K562 (cell line): Measurements from ENCODE around the gene TULP4. TPM values are rescaled to one million over a fixed set of nuclear protein-coding genes. Genes with fewer than 3 reads are reported as not detected.

Source experiments
- ATAC-seq: fragments of 200-7000 bp; cut with Tn5 transposase; 3 replicates; pipeline ENCODE4 v1.9.1; 2020; ENCODE audit warnings: moderate library complexity
- BruUV-seq: library from RNA; stranded (reverse); fragments of 400-500 nt; replicated peaks from 2 replicates; lab custom pipeline; 2021; lab: Mats Ljungman, UMichigan
- CTCF ChIA-PET: fragments of 300-600 bp; formaldehyde crosslinking; extraction: SDS; loops from one replicate; lab custom pipeline; 2021; ENCODE audit warnings: low intra/inter-chr PET ratio; lab: Yijun Ruan, JAX
- POLR2A ChIA-PET: fragments of 300-600, 350-650 bp; sonication (Branson Sonifier 250); formaldehyde crosslinking; extraction: SDS; loops from one replicate; lab custom pipeline; 2021; ENCODE audit warnings: antibody characterized with exemption, inconsistent platforms; lab: Yijun Ruan, JAX
- DNase-seq, 4 experiments: peaks; one replicate each; pipeline versions ENCODE4 v3.0.0 to v3.0.0-alpha.2; 2011 to 2018; ENCODE audit warnings: low spot score in 3 of 4, mixed read lengths in 3 of 4; ENCODE audit errors: extremely low read depth in 1 of 4
- FAIRE-seq: peaks from 2 replicates; lab custom pipeline; 2011; peaks lifted over from hg19 to GRCh38; lab: Jason Lieb, UNC
- H2AFZ ChIP-seq: 2 replicates; pipeline ENCODE4 v1.6.0; 2011; ENCODE audit warnings: low read depth, low read length, control low read depth, inconsistent platforms
- H3K27ac ChIP-seq: fragments of 200-600 bp; 3 replicates; pipeline ENCODE4 v1.8.0; 2011; ENCODE audit warnings: low read depth, mild to moderate bottlenecking, control low read depth, inconsistent platforms, low read length, moderate library complexity, mixed read lengths; ENCODE audit errors: extremely low read depth
- H3K27me3 ChIP-seq, 2 experiments: fragments of 300-600 bp in 1 of 2; 2 replicates in 1 of 2; 3 replicates in 1 of 2; pipeline versions ENCODE4 v1.6.0 to v1.8.0; 2011; ENCODE audit warnings: inconsistent platforms in 2 of 2, low read length in 2 of 2, mild to moderate bottlenecking in 1 of 2, mixed read lengths in 1 of 2, moderate library complexity in 1 of 2; ENCODE audit not compliant: control insufficient read depth in 2 of 2, insufficient read depth in 2 of 2
- H3K36me3 ChIP-seq: fragments of 300-600 bp; 3 replicates; pipeline ENCODE4 v1.8.0; 2011; ENCODE audit warnings: mild to moderate bottlenecking, low read length, inconsistent platforms; ENCODE audit not compliant: control insufficient read depth, insufficient read depth
- H3K4me1 ChIP-seq, 2 experiments: fragments of 200-600 bp in 1 of 2; replicated peaks in 1 of 2; 2 replicates in 1 of 2; 3 replicates in 1 of 2; pipeline versions ENCODE4 v1.5.1 to v1.8.0; 2011; ENCODE audit warnings: inconsistent platforms in 2 of 2, low read length in 2 of 2, mild to moderate bottlenecking in 1 of 2, mixed read lengths in 1 of 2, moderate library complexity in 1 of 2; ENCODE audit not compliant: control insufficient read depth in 2 of 2, insufficient read depth in 2 of 2
- H3K4me2 ChIP-seq: 2 replicates; pipeline ENCODE4 v1.6.1; 2011; ENCODE audit warnings: low read length, control low read depth, inconsistent platforms, mixed read lengths; ENCODE audit not compliant: insufficient read depth
- H3K4me3 ChIP-seq: fragments of 200-600 bp; sonication (generic), shearing (Covaris generic); 2 replicates; pipeline ENCODE4 v1.5.1; 2016; ENCODE audit warnings: control low read depth, inconsistent platforms
- H3K79me2 ChIP-seq: fragments of 200-600 bp; 3 replicates; pipeline ENCODE4 v1.8.0; 2011; ENCODE audit warnings: low read length, inconsistent platforms; ENCODE audit not compliant: control insufficient read depth, insufficient read depth
- H3K9ac ChIP-seq, 2 experiments: 2 replicates each; pipeline versions ENCODE4 v1.6.0 to v1.6.1; 2011; ENCODE audit warnings: low read depth in 2 of 2, low read length in 2 of 2, control low read depth in 1 of 2, inconsistent platforms in 1 of 2, mild to moderate bottlenecking in 1 of 2, mixed read lengths in 1 of 2; ENCODE audit not compliant: insufficient read depth in 1 of 2
- H3K9me1 ChIP-seq: one replicate; pipeline ENCODE4 v1.6.0; 2011; ENCODE audit warnings: inconsistent platforms, mild to moderate bottlenecking, low read length, moderate library complexity; ENCODE audit not compliant: control insufficient read depth, insufficient read depth
- H3K9me3 ChIP-seq: replicated peaks from 2 replicates; pipeline ENCODE4 v1.5.1; 2011; ENCODE audit warnings: low read depth, low read length, inconsistent platforms; ENCODE audit not compliant: control insufficient read depth, insufficient read depth
- H4K20me1 ChIP-seq: replicated peaks from 2 replicates; pipeline ENCODE4 v1.6.1; 2011; ENCODE audit warnings: low read length, inconsistent platforms, mixed read lengths; ENCODE audit not compliant: control insufficient read depth, insufficient read depth
- ERF ChIP-seq: fragments of 450-650 bp; formaldehyde crosslinking; IDR thresholded peaks from 2 replicates; pipeline ENCODE4 v1.4.0; 2020; ENCODE audit warnings: mild to moderate bottlenecking, mixed read lengths
- GABPB1 ChIP-seq: sonication (generic); formaldehyde crosslinking; IDR thresholded peaks from 2 replicates; pipeline ENCODE4 v1.8.0; 2022; ENCODE audit warnings: mild to moderate bottlenecking, missing genetic modification reagents
- GTF2F1 ChIP-seq: IDR thresholded peaks from 2 replicates; pipeline ENCODE4 v1.6.1; 2011; ENCODE audit warnings: low read depth, low read length, improper control_type of control experiment
- SMC3 ChIP-seq: conservative IDR thresholded peaks from 2 replicates; pipeline ENCODE4 v1.6.1; 2011; ENCODE audit warnings: low read depth, low read length, improper control_type of control experiment; ENCODE audit not compliant: insufficient read depth
- SNIP1 ChIP-seq: fragments of 450-650 bp; IDR thresholded peaks from 2 replicates; pipeline ENCODE4 v1.7.1; 2017; ENCODE audit warnings: low read depth, mild to moderate bottlenecking
- TEAD1 ChIP-seq, 2 experiments: fragments of 450-650 bp in 1 of 2; sonication (generic) in 1 of 2; formaldehyde crosslinking; IDR thresholded peaks; 2 replicates each; pipeline versions ENCODE4 v1.4.0 to v1.8.0; 2020 to 2022; ENCODE audit warnings: mild to moderate bottlenecking in 2 of 2, missing genetic modification reagents in 1 of 2
- ZBTB8A ChIP-seq: fragments of 450-650 bp; IDR thresholded peaks from 2 replicates; pipeline ENCODE4 v1.6.1; 2018; ENCODE audit warnings: mild to moderate bottlenecking, moderate library complexity; ENCODE audit not compliant: partially characterized antibody
- WGBS: fragments of 100-300 bp; shearing (Covaris generic); methylation state at CpG from one replicate; pipeline ENCODE4 v1.1.6; 2016; ENCODE audit warnings: low coverage, mixed read lengths; ENCODE audit not compliant: insufficient coverage; ENCODE audit errors: missing lambda C conversion rate; 5-methylcytosine and 5-hydroxymethylcytosine counted together
- in situ Hi-C: fragments of 300-500 bp; cut with MboI; formaldehyde crosslinking; loops from 4 replicates; pipeline ENCODE4 v1.15.0; 2018; ENCODE audit warnings: inconsistent platforms, mixed read lengths
- intact Hi-C: fragments of 100-400 bp; cut with micrococcal nuclease; formaldehyde crosslinking; loops from 2 replicates; pipeline ENCODE4 v1.14.2; 2022
- polyA plus RNA-seq, 8 experiments: library from polyadenylated mRNA; depleted of rRNA in 4 of 8; stranded (reverse) in 5 of 8; unstranded in 3 of 8; fragments of >200 nt; fragmentation: Nextera tagmentation in 2 of 8; fragmentation: Illumina TruSeq in 1 of 8; extraction: Ambion mirVana in 2 of 8; extraction: Trizol in 1 of 8; gene quantifications; 2 replicates each; pipeline versions ENCODE4 v1.2.1 to v1.2.3, GENCODE V29; 2011 to 2014; ENCODE audit warnings: inconsistent platforms in 1 of 8, missing spikeins in 1 of 8
- total RNA-seq, 7 experiments: library from RNA; depleted of rRNA in 6 of 7; stranded (reverse); fragments of >200 nt in 6 of 7; fragmentation: Illumina TruSeq in 2 of 7; extraction: Trizol in 2 of 7; gene quantifications; 2 replicates each; pipeline versions ENCODE4 v1.2.1 to v1.2.3, GENCODE V29; 2011 to 2021; ENCODE audit warnings: low replicate concordance in 1 of 7
- TF ChIP-seq, protein P1 (sequence below): fragments of 450-650 bp; conservative IDR thresholded peaks from 2 replicates; pipeline ENCODE4 v1.6.1; 2016; ENCODE audit warnings: missing genetic modification characterization, low read depth, mild to moderate bottlenecking, control low read depth, missing compliant biosample characterization
- TF ChIP-seq, protein P2 (sequence below), 2 experiments: fragments of 450-650 bp; IDR thresholded peaks; 2 replicates each; pipeline ENCODE4 v1.6.1; 2016; ENCODE audit warnings: mild to moderate bottlenecking in 2 of 2, borderline replicate concordance in 1 of 2, low read depth in 1 of 2, moderate library complexity in 1 of 2
- TF ChIP-seq, protein P3 (sequence below): fragments of 250-450 bp; sonication (Bioruptor Pico); IDR thresholded peaks from 2 replicates; pipeline ENCODE4 v1.5.0; 2020; ENCODE audit warnings: mild to moderate bottlenecking

Gene TULP4
- total and polyA plus RNA-seq, 9 of the 15 experiments (the other 6 are each of a cell fraction or from before 2014, with no cell fraction given) = 1.2 to 50.4 (median 11.0) TPM

DNA sequence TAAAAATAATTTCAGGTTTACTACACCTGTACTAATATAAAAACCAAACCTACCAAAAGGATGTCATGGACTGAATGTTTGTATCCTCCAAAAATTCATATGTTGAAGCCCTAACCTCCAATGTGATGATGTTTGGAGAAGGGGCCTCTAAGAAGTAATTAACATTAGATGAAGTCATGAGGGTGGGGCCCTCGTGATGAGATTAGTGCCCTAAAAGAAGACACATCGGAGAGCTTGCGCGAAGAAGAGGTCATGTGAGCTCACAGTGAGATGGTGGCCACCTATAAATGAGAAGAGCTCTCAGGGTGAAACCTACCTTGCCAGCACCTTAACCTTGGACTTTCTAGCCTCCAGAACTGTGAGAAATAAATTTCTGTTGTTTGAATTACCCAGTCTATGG is 20.8 kb downstream of the TULP4 start:
- no TSS peak for BruUV-seq
- Histone ChIP-seq H3K4me3 (no peak overlapping the region), H3K27ac (no peak overlapping the region), H3K9ac (no peak overlapping the region), H4K20me1 (no peaks in the 10 kb centered on the region), H3K4me1 (no peaks in the 10 kb centered on the region), H3K4me2 (no peak overlapping the region), H3K27me3 (no peaks in the 10 kb centered on the region), H3K36me3 (no peaks in the 10 kb centered on the region), H3K79me2 (peaks cover 2% of the 10 kb centered on the region; the same call in 2 of the 3 replicates), H3K9me1 (no peaks in the 10 kb centered on the region), H3K9me3 (no peaks in the 10 kb centered on the region), H2AFZ (no peak overlapping the region)
- intact Hi-C loops = no loop called here
- WGBS = 75% methylated on average over 4 of the region's 4 CpGs
- ChIA-PET CTCF (no interaction called here), POLR2A (interaction anchor here (0.6 to 1.3 kb wide), 3 partner anchors 9 to 1485 kb away, joined by 3 read pairs; no protein-coding TSS in a partner anchor)
- ATAC-seq = no peak
- in situ Hi-C loops = no loop called here
- FAIRE-seq = no peak
- no peak for DNase-seq
- no peak for TF ChIP-seq GABPB1 (CRISPR knock-in tag)
- TF ChIP-seq, protein P1, sequence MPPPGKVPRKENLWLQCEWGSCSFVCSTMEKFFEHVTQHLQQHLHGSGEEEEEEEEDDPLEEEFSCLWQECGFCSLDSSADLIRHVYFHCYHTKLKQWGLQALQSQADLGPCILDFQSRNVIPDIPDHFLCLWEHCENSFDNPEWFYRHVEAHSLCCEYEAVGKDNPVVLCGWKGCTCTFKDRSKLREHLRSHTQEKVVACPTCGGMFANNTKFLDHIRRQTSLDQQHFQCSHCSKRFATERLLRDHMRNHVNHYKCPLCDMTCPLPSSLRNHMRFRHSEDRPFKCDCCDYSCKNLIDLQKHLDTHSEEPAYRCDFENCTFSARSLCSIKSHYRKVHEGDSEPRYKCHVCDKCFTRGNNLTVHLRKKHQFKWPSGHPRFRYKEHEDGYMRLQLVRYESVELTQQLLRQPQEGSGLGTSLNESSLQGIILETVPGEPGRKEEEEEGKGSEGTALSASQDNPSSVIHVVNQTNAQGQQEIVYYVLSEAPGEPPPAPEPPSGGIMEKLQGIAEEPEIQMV (tag) = no peak
- TF ChIP-seq, protein P2, sequence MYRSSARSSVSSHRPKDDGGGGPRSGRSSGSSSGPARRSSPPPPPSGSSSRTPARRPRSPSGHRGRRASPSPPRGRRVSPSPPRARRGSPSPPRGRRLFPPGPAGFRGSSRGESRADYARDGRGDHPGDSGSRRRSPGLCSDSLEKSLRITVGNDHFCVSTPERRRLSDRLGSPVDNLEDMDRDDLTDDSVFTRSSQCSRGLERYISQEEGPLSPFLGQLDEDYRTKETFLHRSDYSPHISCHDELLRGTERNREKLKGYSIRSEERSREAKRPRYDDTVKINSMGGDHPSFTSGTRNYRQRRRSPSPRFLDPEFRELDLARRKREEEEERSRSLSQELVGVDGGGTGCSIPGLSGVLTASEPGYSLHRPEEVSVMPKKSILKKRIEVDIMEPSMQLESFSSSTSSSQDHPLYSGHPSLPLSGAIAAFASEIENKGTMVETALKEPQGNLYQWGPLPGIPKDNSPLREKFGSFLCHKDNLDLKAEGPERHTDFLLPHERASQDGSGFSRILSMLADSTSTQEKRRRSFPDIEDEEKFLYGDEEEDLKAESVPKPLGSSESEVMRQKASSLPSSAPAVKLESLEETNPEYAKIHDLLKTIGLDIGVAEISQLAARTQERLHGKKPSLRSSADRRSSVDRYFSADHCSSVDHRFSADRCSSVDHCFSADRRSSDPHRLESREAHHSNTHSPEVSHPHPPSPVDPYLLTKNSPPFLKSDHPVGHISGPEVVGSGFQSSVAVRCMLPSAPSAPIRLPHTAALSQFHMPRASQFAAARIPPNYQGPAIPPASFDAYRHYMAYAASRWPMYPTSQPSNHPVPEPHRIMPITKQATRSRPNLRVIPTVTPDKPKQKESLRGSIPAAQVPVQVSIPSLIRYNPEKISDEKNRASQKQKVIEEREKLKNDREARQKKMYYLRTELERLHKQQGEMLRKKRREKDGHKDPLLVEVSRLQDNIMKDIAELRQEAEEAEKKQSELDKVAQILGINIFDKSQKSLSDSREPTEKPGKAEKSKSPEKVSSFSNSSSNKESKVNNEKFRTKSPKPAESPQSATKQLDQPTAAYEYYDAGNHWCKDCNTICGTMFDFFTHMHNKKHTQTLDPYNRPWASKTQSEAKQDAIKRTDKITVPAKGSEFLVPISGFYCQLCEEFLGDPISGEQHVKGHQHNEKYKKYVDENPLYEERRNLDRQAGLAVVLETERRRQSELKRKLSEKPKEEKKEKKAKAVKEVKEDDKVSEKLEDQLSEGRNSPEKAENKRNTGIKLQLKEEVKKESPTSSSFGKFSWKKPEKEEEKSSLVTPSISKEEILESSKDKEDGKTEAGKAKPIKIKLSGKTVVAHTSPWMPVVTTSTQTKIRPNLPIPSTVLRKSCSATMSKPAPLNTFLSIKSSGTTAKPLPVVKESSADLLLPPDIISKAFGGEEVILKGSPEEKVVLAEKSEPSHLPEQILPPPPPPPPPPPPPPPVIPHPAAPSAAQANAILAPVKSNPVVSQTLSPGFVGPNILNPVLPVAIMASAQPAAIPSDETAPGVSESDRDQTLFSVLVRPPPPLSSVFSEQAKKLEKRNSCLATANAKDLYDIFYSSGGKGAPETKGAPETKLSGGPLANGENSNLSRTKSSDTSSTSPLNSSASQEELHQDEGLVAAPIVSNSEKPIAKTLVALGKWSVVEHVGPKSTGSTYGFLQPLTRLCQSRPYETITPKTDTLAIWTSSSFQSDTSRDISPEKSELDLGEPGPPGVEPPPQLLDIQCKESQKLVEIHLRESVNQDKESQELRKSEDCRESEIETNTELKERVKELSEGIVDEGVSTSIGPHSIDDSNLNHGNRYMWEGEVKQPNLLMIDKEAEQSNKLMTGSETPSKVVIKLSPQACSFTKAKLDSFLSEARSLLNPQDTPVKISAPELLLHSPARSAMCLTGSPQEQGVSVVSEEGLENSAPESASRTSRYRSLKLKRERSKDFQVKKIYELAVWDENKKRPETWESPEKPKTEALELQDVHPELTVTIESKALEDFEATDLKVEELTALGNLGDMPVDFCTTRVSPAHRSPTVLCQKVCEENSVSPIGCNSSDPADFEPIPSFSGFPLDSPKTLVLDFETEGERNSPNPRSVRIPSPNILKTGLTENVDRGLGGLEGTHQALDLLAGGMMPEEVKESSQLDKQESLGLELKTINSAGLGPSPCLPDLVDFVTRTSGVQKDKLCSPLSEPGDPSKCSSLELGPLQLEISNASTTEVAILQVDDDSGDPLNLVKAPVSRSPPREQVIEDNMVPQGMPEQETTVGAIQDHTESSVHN (IDR thresholded peaks at IDR 0.05; ENCODE audit: borderline replicate concordance in 1 of 2, low read depth in 1 of 2) = no peak
- no peak for TF ChIP-seq SNIP1
- no peak for TF ChIP-seq GTF2F1
- TF ChIP-seq ERF (CRISPR knock-in tag) = no peak
- TF ChIP-seq, protein P3, sequence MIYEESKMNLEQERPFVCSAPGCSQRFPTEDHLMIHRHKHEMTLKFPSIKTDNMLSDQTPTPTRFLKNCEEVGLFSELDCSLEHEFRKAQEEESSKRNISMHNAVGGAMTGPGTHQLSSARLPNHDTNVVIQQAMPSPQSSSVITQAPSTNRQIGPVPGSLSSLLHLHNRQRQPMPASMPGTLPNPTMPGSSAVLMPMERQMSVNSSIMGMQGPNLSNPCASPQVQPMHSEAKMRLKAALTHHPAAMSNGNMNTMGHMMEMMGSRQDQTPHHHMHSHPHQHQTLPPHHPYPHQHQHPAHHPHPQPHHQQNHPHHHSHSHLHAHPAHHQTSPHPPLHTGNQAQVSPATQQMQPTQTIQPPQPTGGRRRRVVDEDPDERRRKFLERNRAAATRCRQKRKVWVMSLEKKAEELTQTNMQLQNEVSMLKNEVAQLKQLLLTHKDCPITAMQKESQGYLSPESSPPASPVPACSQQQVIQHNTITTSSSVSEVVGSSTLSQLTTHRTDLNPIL = no peak
- TF ChIP-seq SMC3 = no peak
- TF ChIP-seq TEAD1 (CRISPR knock-in tag; IDR thresholded peaks at IDR 0.05) = no peak
- TF ChIP-seq ZBTB8A = no peak
